Keratinocyte (primary cell): ENCODE data around the gene BAIAP2L2.

Source experiments
- CTCF ChIP-seq, 3 experiments: IDR thresholded peaks in 1 of 3; conservative IDR thresholded peaks in 1 of 3; optimal IDR thresholded peaks in 1 of 3; 2 replicates in 2 of 3; 3 replicates in 1 of 3; pipeline versions ENCODE3 to v1.5.1; 2011; ENCODE audit warnings: low read length in 3 of 3, mild to moderate bottlenecking in 3 of 3, moderate library complexity in 2 of 3, control low read depth in 1 of 3, inconsistent platforms in 1 of 3; ENCODE audit not compliant: insufficient read depth in 2 of 3; ENCODE audit errors: extremely low read depth in 1 of 3
- EZH2 ChIP-seq: IDR thresholded peaks from one replicate; pipeline ENCODE4 v1.6.1; 2012; ENCODE audit warnings: inconsistent platforms, mild to moderate bottlenecking, low read length, moderate library complexity

- TF ChIP-seq EZH2 (no peak), CTCF (optimal IDR thresholded peaks at IDR 0.05 in 1 of 3, IDR thresholded peaks at IDR 0.05 in 1 of 3, conservative IDR thresholded peaks at IDR 0.05 in 1 of 3; ENCODE audit: extremely low read depth in 1 of 3, insufficient read depth in 2 of 3, low read length in 3 of 3) (no peak)
Measured at GRCh38 chr22:38110008-38110862, at the start of gene BAIAP2L2.
